ENCODE data around the gene MAP2K7.
"Not testable (repeated sequence)": the region's sequence is repeated elsewhere in the genome, so short reads cannot be mapped to it uniquely, and the experiment has no call there.

Gene MAP2K7

GRCh38 chr19:7947939-7948338, 44.3 kb downstream of the MAP2K7 start:
- Histone ChIP-seq H3K36me3 (ENCODE audit: insufficient read depth, low read length) (no peaks in the 10 kb centered on the region), H3K27me3 (ENCODE audit: control insufficient read depth in 1 of 2, insufficient read depth in 2 of 2, low read length in 2 of 2) (no peaks in the 10 kb centered on the region)

GRCh38 chr19:7953060-7953459, 49.4 kb downstream of the MAP2K7 start:
- H3K9ac ChIP-seq (ENCODE audit: low read length) = no peak overlapping the region

More at GRCh38 chr19:7947939-7948338, 44.3 kb downstream of the MAP2K7 start:
- Histone ChIP-seq H3K4me1 (ENCODE audit: insufficient read depth, low read length) (peaks cover 6% of the 10 kb centered on the region), H3K9me3 (ENCODE audit: low read length) (no peaks in the 10 kb centered on the region), H3K4me3 (ENCODE audit: low read depth in 1 of 2, low read length in 2 of 2) (no peak overlapping the region), H3K9ac (ENCODE audit: low read length) (no peak overlapping the region), H3K27ac (ENCODE audit: low read depth, low read length) (no peak overlapping the region)

GRCh38 chr19:7953576-7953975, 49.9 kb downstream of the MAP2K7 start:
- no peak overlapping the region for H3K4me3 ChIP-seq (ENCODE audit: low read depth in 1 of 2, low read length in 2 of 2)

More at GRCh38 chr19:7953060-7953459, 49.4 kb downstream of the MAP2K7 start:
- Histone ChIP-seq H3K27ac (ENCODE audit: low read depth, low read length) (no peak overlapping the region), H3K9me3 (ENCODE audit: low read length) (no peaks in the 10 kb centered on the region), H3K4me3 (ENCODE audit: low read depth in 1 of 2, low read length in 2 of 2) (no peak overlapping the region), H3K27me3 (ENCODE audit: control insufficient read depth in 1 of 2, insufficient read depth in 2 of 2, low read length in 2 of 2) (no peaks in the 10 kb centered on the region), H3K4me1 (ENCODE audit: insufficient read depth, low read length) (no peaks in the 10 kb centered on the region), H3K36me3 (ENCODE audit: insufficient read depth, low read length) (peaks cover 2% of the 10 kb centered on the region)

GRCh38 chr19:7955696-7956095, 52.0 kb downstream of the MAP2K7 start:
- Histone ChIP-seq H3K4me1 (ENCODE audit: insufficient read depth, low read length) (no peaks in the 10 kb centered on the region), H3K4me3 (ENCODE audit: low read depth in 1 of 2, low read length in 2 of 2) (no peak overlapping the region), H3K36me3 (ENCODE audit: insufficient read depth, low read length) (peaks cover 10% of the 10 kb centered on the region), H3K27ac (ENCODE audit: low read depth, low read length) (no peak overlapping the region), H3K9ac (ENCODE audit: low read length) (no peak overlapping the region), H3K27me3 (ENCODE audit: control insufficient read depth in 1 of 2, insufficient read depth in 2 of 2, low read length in 2 of 2) (no peaks in the 10 kb centered on the region), H3K9me3 (ENCODE audit: low read length) (no peaks in the 10 kb centered on the region)

More at GRCh38 chr19:7953576-7953975, 49.9 kb downstream of the MAP2K7 start:
- Histone ChIP-seq H3K4me1 (ENCODE audit: insufficient read depth, low read length) (no peaks in the 10 kb centered on the region), H3K9me3 (ENCODE audit: low read length) (no peaks in the 10 kb centered on the region), H3K36me3 (ENCODE audit: insufficient read depth, low read length) (peaks cover 7% of the 10 kb centered on the region), H3K27me3 (ENCODE audit: control insufficient read depth in 1 of 2, insufficient read depth in 2 of 2, low read length in 2 of 2) (no peaks in the 10 kb centered on the region), H3K9ac (ENCODE audit: low read length) (no peak overlapping the region), H3K27ac (ENCODE audit: low read depth, low read length) (no peak overlapping the region)

GRCh38 chr19:7959211-7959610, 55.5 kb downstream of the MAP2K7 start:
- peaks cover 33% of the 10 kb centered on the region for H3K36me3 ChIP-seq (ENCODE audit: insufficient read depth, low read length)
- H3K9ac ChIP-seq (ENCODE audit: low read length) = no peak overlapping the region
- H3K9me3 ChIP-seq (ENCODE audit: low read length) = no peaks in the 10 kb centered on the region
- H3K27ac ChIP-seq (ENCODE audit: low read depth, low read length) = no peak overlapping the region
- no peaks in the 10 kb centered on the region for H3K27me3 ChIP-seq (ENCODE audit: control insufficient read depth in 1 of 2, insufficient read depth in 2 of 2, low read length in 2 of 2)
- no peaks in the 10 kb centered on the region for H3K4me1 ChIP-seq (ENCODE audit: insufficient read depth, low read length)
- no peak overlapping the region for H3K4me3 ChIP-seq (ENCODE audit: low read depth in 1 of 2, low read length in 2 of 2)

GRCh38 chr19:7961082-7961481, 57.4 kb downstream of the MAP2K7 start:
- H3K36me3 ChIP-seq (ENCODE audit: insufficient read depth, low read length) = peaks cover 45% of the 10 kb centered on the region
- not testable (repeated sequence) for H3K27ac ChIP-seq (ENCODE audit: low read depth, low read length); H3K27me3 ChIP-seq (ENCODE audit: control insufficient read depth in 1 of 2, insufficient read depth in 2 of 2, low read length in 2 of 2); H3K4me1 ChIP-seq (ENCODE audit: insufficient read depth, low read length); H3K9ac ChIP-seq (ENCODE audit: low read length); H3K9me3 ChIP-seq (ENCODE audit: low read length); H3K4me3 ChIP-seq (ENCODE audit: low read depth in 1 of 2, low read length in 2 of 2)

- H3K4me3 ChIP-seq (ENCODE audit: low read depth in 1 of 2, low read length in 2 of 2) = no peak overlapping the region
- no peak overlapping the region for H3K9ac ChIP-seq (ENCODE audit: low read length)
- peaks cover 55% of the 10 kb centered on the region for H3K36me3 ChIP-seq (ENCODE audit: insufficient read depth, low read length)
- no peaks in the 10 kb centered on the region for H3K4me1 ChIP-seq (ENCODE audit: insufficient read depth, low read length)
- H3K27me3 ChIP-seq (ENCODE audit: control insufficient read depth in 1 of 2, insufficient read depth in 2 of 2, low read length in 2 of 2) = no peaks in the 10 kb centered on the region
- no peak overlapping the region for H3K27ac ChIP-seq (ENCODE audit: low read depth, low read length)
- H3K9me3 ChIP-seq (ENCODE audit: low read length) = no peaks in the 10 kb centered on the region
Measured at GRCh38 chr19:7961920-7962626, 58.4 kb downstream of the MAP2K7 start.

- Histone ChIP-seq H3K27ac (ENCODE audit: low read depth, low read length) (no peak overlapping the region), H3K27me3 (ENCODE audit: control insufficient read depth in 1 of 2, insufficient read depth in 2 of 2, low read length in 2 of 2) (no peaks in the 10 kb centered on the region), H3K9me3 (ENCODE audit: low read length) (no peaks in the 10 kb centered on the region), H3K4me1 (ENCODE audit: insufficient read depth, low read length) (no peaks in the 10 kb centered on the region), H3K9ac (ENCODE audit: low read length) (no peak overlapping the region), H3K4me3 (ENCODE audit: low read depth in 1 of 2, low read length in 2 of 2) (no peak overlapping the region), H3K36me3 (ENCODE audit: insufficient read depth, low read length) (peaks cover 61% of the 10 kb centered on the region)
Measured at GRCh38 chr19:7962644-7963268, 59.1 kb downstream of the MAP2K7 start.

- Histone ChIP-seq H3K9me3 (ENCODE audit: low read length) (no peaks in the 10 kb centered on the region), H3K4me1 (ENCODE audit: insufficient read depth, low read length) (no peaks in the 10 kb centered on the region), H3K27ac (ENCODE audit: low read depth, low read length) (no peak overlapping the region), H3K4me3 (ENCODE audit: low read depth in 1 of 2, low read length in 2 of 2) (no peak overlapping the region), H3K9ac (ENCODE audit: low read length) (no peak overlapping the region), H3K36me3 (ENCODE audit: insufficient read depth, low read length) (peaks cover 62% of the 10 kb centered on the region), H3K27me3 (ENCODE audit: control insufficient read depth in 1 of 2, insufficient read depth in 2 of 2, low read length in 2 of 2) (no peaks in the 10 kb centered on the region)
Measured at GRCh38 chr19:7963566-7963965, 59.9 kb downstream of the MAP2K7 start.

Measured in muscle layer of colon (tissue), 2 donors.